Ramos (cell line): ENCODE measurements around the gene COMT.

Experiments used
- in situ Hi-C: fragments of 300-500 bp; cut with MboI; formaldehyde crosslinking; loops from one replicate; pipeline ENCODE4 v1.14.3; 2022; ENCODE audit warnings: low sequenced_read_pairs; ENCODE audit not compliant: unreplicated experiment

COMT gene

DNA sequence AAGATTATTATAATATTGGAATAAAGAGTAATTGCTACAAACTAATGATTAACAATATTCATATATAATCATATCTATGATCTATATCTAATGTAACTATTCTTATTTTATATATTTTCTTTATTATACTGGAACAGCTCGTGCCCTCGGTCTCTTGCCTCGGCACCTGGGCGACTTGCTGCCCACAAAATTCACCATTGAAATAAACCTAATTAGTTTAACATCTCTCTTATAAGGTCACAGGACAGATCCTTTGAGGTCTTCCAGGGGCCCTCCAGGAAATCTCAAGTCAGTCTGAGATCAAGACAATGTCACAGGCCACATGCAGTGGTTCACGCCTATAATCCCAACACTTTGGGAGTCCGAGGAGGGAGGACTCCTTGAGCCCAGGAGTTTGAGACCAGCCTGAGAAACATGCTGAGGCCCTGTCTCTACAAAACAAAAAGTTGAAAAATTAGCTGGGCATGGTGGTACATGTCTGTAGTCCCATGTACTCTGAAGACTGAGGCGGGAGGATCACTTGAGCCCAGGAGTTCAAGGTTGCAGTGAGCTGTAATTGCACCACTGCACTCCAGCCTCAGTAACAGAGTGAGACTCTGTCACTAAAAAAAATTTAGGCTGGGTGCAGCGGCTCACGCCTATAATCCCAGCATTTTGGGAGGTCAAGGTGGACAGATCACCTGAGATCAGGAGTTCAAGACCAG, 6.6 kb downstream of the COMT start:
- in situ Hi-C loops: no loop called here

- in situ Hi-C loops: no loop called here
Measured at GRCh38 chr22:19951346-19951745, 9.8 kb downstream of the COMT start.

GRCh38 chr22:19955241-19956128, 13.9 kb downstream of the COMT start:
- in situ Hi-C loops: no loop called here

GRCh38 chr22:19957445-19957844, 15.9 kb downstream of the COMT start:
- in situ Hi-C loops: no loop called here

GRCh38 chr22:19958083-19959042, 16.8 kb downstream of the COMT start:
- in situ Hi-C loops: no loop called here

GRCh38 chr22:19959043-19959586, 17.5 kb downstream of the COMT start:
- in situ Hi-C loops: no loop called here

GRCh38 chr22:19959587-19960490, 18.3 kb downstream of the COMT start:
- in situ Hi-C loops: loop anchor here (10.0 kb wide), 1 partner anchor 325 kb away; no protein-coding TSS in a partner anchor

DNA sequence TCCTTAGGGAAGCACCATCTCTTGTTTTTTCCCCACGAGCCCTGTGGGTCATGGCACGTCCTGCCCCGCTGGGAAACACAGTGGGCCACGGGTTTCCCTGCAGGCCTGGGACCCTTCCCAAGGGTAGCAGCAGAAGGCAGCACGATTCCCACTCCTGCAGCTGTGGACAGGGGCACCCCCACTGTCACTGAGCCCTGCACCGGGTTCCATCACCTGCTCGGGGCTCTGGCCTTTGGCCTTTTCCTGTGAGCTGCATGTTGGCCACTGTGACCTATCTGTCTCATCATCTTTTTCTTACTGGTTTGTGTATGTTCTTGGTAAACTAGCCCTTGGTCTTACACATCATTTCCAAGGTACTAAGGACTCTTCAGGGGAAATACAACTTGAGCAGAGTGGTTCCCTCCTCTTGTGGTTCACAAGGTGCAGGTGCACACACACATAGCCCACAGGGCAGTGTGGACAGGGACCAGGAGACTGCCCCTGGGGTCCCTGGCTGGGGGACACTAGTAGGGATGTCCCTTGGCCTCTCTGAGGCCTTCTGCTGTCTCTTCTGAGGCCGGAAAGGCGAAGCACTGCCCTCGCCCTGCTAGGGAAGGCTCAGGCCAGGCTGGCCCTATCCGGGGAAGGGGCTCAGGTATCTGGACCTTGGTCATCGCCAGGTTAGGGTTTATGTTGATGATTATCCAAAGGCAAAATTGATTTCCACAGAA, 19.1 kb downstream of the COMT start:
- in situ Hi-C loops: loop anchor here (10.0 kb wide), 1 partner anchor 324 kb away; no protein-coding TSS in a partner anchor

GRCh38 chr22:19961201-19961580, 19.6 kb downstream of the COMT start:
- in situ Hi-C loops: loop anchor here (10.0 kb wide), 1 partner anchor 324 kb away; no protein-coding TSS in a partner anchor

GRCh38 chr22:19961868-19962245, 20.3 kb downstream of the COMT start:
- in situ Hi-C loops: loop anchor here (10.0 kb wide), 1 partner anchor 323 kb away; no protein-coding TSS in a partner anchor

DNA sequence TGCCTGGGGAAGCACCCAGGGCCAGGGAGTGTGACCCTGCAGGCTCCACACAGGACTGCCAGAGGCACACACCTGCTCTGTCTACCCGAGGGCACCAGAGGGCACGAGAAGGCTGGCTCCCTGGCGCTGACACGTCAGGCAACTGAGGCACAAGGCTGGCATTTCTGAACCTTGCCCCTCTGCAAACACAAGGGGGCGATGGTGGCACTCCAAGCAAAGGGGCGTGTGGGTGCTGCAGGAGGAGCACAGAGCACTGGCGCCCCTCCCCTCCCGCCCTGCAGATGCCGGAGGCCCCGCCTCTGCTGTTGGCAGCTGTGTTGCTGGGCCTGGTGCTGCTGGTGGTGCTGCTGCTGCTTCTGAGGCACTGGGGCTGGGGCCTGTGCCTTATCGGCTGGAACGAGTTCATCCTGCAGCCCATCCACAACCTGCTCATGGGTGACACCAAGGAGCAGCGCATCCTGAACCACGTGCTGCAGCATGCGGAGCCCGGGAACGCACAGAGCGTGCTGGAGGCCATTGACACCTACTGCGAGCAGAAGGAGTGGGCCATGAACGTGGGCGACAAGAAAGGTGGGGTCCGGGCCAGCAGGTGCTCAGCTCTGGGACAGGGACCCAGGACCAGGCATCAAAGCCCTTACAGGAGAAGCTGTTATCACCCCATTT, 20.8 kb downstream of the COMT start:
- in situ Hi-C loops: loop anchor here (10.0 kb wide), 1 partner anchor 322 kb away; no protein-coding TSS in a partner anchor

- in situ Hi-C loops: loop anchor here (10.0 kb wide), 1 partner anchor 322 kb away; no protein-coding TSS in a partner anchor
Measured at GRCh38 chr22:19962909-19963806, 21.6 kb downstream of the COMT start.

DNA sequence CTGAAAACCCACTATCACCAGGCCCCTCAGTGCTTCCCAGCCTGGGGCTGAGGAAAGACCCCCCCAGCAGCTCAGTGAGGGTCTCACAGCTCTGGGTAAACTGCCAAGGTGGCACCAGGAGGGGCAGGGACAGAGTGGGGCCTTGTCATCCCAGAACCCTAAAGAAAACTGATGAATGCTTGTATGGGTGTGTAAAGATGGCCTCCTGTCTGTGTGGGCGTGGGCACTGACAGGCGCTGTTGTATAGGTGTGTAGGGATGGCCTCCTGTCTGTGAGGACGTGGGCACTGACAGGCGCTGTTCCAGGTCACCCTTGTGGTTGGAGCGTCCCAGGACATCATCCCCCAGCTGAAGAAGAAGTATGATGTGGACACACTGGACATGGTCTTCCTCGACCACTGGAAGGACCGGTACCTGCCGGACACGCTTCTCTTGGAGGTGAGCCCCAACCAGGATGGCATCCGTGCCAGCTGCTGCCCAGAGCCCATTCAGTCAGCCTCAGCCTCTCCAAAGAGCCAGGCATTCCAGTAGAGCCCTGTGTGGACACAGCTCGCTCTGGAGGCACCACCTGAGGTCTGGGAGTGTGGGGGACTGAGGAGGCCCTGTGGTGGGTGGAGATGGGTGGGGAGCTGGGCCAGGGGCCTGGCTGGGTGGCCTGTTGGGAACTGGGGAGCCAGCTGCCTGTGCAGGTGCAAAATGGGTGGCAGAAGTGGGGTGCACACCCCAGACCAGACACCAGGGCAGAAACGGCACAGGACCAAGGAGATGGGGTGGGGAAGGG, 22.5 kb downstream of the COMT start:
- in situ Hi-C loops: loop anchor here (10.0 kb wide), 1 partner anchor 321 kb away; no protein-coding TSS in a partner anchor

DNA sequence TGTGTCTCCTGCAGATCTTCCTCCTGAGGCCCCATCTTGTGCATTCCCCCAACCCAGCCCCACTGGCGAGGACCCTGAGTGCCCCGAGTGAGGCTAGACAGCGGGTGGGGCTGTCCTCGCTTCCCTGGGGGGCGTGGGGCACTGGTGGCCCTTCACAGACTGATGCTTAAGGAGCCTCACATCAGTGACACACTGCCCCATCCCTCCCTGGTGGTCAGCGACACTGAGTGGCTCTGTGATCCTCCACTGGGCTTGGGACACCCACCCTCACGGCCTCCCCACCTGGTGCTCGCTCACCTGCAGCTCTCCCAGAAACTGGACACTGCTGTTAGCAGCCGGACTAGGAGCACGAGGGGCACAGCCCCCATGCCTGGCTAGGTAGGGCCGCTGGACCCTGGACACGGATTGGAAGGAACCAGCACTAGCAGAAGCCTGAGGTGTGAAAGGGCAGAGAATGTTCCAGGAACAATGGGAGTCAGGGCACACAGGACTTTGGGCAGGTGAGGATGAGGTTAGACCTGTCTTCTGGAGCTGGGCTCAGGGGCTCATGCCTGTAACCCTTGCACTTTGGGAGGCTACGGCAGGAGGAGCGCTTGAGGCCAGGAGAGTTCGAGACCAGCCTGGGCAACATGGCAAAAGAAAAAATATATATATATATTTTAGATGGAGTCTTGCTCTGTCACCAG, 23.3 kb downstream of the COMT start:
- in situ Hi-C loops: loop anchor here (10.0 kb wide), 1 partner anchor 320 kb away; no protein-coding TSS in a partner anchor
